Measurements from ENCODE around the gene NOVA1. TPM values are rescaled to one million over a fixed set of nuclear protein-coding genes. Genes with fewer than 3 reads are reported as not detected.

NOVA1 gene
- total and polyA plus RNA-seq, 2 of the 13 experiments (the other 11 are each of a cell fraction or from before 2014, with no cell fraction given): 0.13 TPM

DNA sequence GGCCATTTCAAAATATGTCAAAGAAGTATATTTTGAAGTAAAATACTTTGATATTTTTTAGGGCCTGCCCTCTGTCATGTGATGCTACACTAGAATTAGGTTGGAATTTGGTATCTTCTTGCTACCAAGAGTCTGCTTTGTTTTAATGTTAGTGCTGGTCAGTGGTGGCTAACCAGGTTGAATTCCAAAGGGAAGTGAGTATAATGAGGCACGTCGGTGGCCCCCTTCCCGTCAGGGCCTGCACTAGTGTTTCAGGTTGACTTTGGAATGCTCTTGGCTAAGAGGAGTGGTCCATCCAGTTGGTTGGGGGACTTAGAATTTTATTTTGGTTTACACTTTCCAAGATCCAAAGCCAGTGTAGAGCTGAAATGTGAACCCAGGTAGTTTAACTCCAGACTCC, 185.4 kb downstream of the NOVA1 start:
- no peaks in the 10 kb centered on the region for H3K27me3 ChIP-seq (ENCODE audit: control insufficient read depth in 1 of 2, insufficient read depth in 2 of 2, low read length in 2 of 2)
- no TSS peak for BruUV-seq (replicated peaks)
- no peak for DNase-seq (ENCODE audit: low spot score)
- H3K9me3 ChIP-seq (ENCODE audit: low read length): peaks cover 94% of the 10 kb centered on the region
- TF ChIP-seq ATF7 (IDR thresholded peaks at IDR 0.05) (peak; percentile 83; the same call in 1 of the 2 replicates), ATF7 (CRISPR knock-in tag; IDR thresholded peaks at IDR 0.05) (no peak), ZBTB42 (CRISPR knock-in tag; IDR thresholded peaks at IDR 0.05) (no peak), ZNF549 (CRISPR knock-in tag; IDR thresholded peaks at IDR 0.05) (no peak), POLR2A (IDR thresholded peaks at IDR 0.05; ENCODE audit: insufficient read depth in 1 of 2, low read depth in 2 of 2, low read length in 2 of 2) (no peak)
- no peak overlapping the region for H3K27ac ChIP-seq (ENCODE audit: extremely low read length, insufficient read depth, low read length)
- H3K4me1 ChIP-seq (ENCODE audit: insufficient read depth, low read length): no peaks in the 10 kb centered on the region
- no peaks in the 10 kb centered on the region for H4K20me1 ChIP-seq (ENCODE audit: insufficient read depth, low read length)
- no peak for FAIRE-seq
- CTCF ChIA-PET (ENCODE audit: low intra/inter-chr PET ratio, low total read pairs): no interaction called here
- intact Hi-C loops (cut with micrococcal nuclease; ENCODE audit: unreplicated experiment) (no loop called here), in situ Hi-C loops (cut with HindIII; ENCODE audit: extremely low pct_ligation_motif_present, low pct_unique_long_range_greater_than_20kb) (no loop called here)
- WGBS (ENCODE audit: low lambda C conversion rate): 0% methylated on average over 3 of the region's 3 CpGs
- H2AFZ ChIP-seq (ENCODE audit: low read length): no peak overlapping the region
- H3K36me3 ChIP-seq (replicated peaks in 1 of 2; ENCODE audit: control insufficient read depth in 1 of 2, insufficient read depth in 2 of 2, low read length in 2 of 2): no peaks in the 10 kb centered on the region
- ATAC-seq: no peak
- H3K9ac ChIP-seq (ENCODE audit: insufficient read depth, low read depth, low read length): no peak overlapping the region
- no peak overlapping the region for H3K4me2 ChIP-seq (ENCODE audit: low read depth, low read length)
- no peak overlapping the region for H3K4me3 ChIP-seq (replicated peaks in 1 of 3; ENCODE audit: insufficient read depth in 1 of 3, low read depth in 2 of 3, low read length in 3 of 3)
- H3K79me2 ChIP-seq (ENCODE audit: insufficient read depth, low read length): no peaks in the 10 kb centered on the region
- POLR2A ChIA-PET: no interaction called here

DNA sequence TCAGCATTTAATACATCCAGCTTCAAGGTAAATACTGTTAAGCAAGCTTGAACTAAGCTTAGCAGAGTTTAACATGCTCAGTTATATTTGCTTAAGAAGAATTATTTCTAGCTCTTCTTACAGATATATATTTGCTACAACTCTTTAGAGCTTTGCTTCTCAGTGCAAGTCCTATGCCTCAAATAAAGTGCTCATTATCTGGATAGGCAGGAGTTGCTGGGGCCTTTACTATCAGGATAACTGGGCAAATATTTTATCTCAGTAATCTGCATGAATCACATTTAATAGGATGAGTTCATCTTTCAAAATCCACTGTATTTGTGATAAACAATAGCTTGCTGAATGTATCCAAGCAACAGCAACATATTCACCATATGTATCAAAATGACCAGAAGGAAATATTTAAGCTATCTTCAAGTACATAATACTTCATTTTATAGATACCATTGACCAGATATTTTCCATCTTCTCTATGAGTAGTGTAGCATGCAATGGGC, 187.6 kb downstream of the NOVA1 start:
- no peaks in the 10 kb centered on the region for H3K36me3 ChIP-seq (replicated peaks in 1 of 2; ENCODE audit: control insufficient read depth in 1 of 2, insufficient read depth in 2 of 2, low read length in 2 of 2)
- ChIA-PET POLR2A (no interaction called here), CTCF (ENCODE audit: low intra/inter-chr PET ratio, low total read pairs) (no interaction called here)
- H3K27me3 ChIP-seq (ENCODE audit: control insufficient read depth in 1 of 2, insufficient read depth in 2 of 2, low read length in 2 of 2): no peaks in the 10 kb centered on the region
- no peaks in the 10 kb centered on the region for H3K4me1 ChIP-seq (ENCODE audit: insufficient read depth, low read length)
- in situ Hi-C loops (cut with HindIII; ENCODE audit: extremely low pct_ligation_motif_present, low pct_unique_long_range_greater_than_20kb) (no loop called here), intact Hi-C loops (cut with micrococcal nuclease; ENCODE audit: unreplicated experiment) (no loop called here)
- ATAC-seq (no peak), DNase-seq (ENCODE audit: low spot score) (no peak), FAIRE-seq (no peak)
- no peak overlapping the region for H3K4me2 ChIP-seq (ENCODE audit: low read depth, low read length)
- peaks cover 94% of the 10 kb centered on the region for H3K9me3 ChIP-seq (ENCODE audit: low read length)
- no peak overlapping the region for H3K27ac ChIP-seq (ENCODE audit: extremely low read length, insufficient read depth, low read length)
- H3K79me2 ChIP-seq (ENCODE audit: insufficient read depth, low read length): no peaks in the 10 kb centered on the region
- H3K9ac ChIP-seq (ENCODE audit: insufficient read depth, low read depth, low read length): no peak overlapping the region
- H2AFZ ChIP-seq (ENCODE audit: low read length): no peak overlapping the region
- no peaks in the 10 kb centered on the region for H4K20me1 ChIP-seq (ENCODE audit: insufficient read depth, low read length)
- no peak overlapping the region for H3K4me3 ChIP-seq (replicated peaks in 1 of 3; ENCODE audit: insufficient read depth in 1 of 3, low read depth in 2 of 3, low read length in 3 of 3)
- BruUV-seq (replicated peaks): no TSS peak
- TF ChIP-seq HDAC1 (CRISPR knock-in tag; IDR thresholded peaks at IDR 0.05) (no peak), GATAD2A (CRISPR knock-in tag; IDR thresholded peaks at IDR 0.05) (no peak), ZFP90 (CRISPR knock-in tag; IDR thresholded peaks at IDR 0.05; ENCODE audit: borderline replicate concordance) (no peak), ZNF263 (CRISPR knock-in tag; IDR thresholded peaks at IDR 0.05) (no peak), CENPX (CRISPR knock-in tag; IDR thresholded peaks at IDR 0.05) (no peak), ZNF367 (CRISPR knock-in tag; IDR thresholded peaks at IDR 0.05; ENCODE audit: borderline replicate concordance) (no peak), NFE2 (CRISPR knock-in tag; IDR thresholded peaks at IDR 0.05) (no peak), ZNF354B (CRISPR knock-in tag; IDR thresholded peaks at IDR 0.05) (no peak), ZIK1 (CRISPR knock-in tag; IDR thresholded peaks at IDR 0.05; ENCODE audit: borderline replicate concordance, low read depth) (no peak)
- TF ChIP-seq, protein P1, sequence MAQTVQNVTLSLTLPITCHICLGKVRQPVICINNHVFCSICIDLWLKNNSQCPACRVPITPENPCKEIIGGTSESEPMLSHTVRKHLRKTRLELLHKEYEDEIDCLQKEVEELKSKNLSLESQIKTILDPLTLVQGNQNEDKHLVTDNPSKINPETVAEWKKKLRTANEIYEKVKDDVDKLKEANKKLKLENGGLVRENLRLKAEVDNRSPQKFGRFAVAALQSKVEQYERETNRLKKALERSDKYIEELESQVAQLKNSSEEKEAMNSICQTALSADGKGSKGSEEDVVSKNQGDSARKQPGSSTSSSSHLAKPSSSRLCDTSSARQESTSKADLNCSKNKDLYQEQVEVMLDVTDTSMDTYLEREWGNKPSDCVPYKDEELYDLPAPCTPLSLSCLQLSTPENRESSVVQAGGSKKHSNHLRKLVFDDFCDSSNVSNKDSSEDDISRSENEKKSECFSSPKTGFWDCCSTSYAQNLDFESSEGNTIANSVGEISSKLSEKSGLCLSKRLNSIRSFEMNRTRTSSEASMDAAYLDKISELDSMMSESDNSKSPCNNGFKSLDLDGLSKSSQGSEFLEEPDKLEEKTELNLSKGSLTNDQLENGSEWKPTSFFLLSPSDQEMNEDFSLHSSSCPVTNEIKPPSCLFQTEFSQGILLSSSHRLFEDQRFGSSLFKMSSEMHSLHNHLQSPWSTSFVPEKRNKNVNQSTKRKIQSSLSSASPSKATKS (CRISPR knock-in tag; IDR thresholded peaks at IDR 0.05): no peak
- TF ChIP-seq, protein P2, sequence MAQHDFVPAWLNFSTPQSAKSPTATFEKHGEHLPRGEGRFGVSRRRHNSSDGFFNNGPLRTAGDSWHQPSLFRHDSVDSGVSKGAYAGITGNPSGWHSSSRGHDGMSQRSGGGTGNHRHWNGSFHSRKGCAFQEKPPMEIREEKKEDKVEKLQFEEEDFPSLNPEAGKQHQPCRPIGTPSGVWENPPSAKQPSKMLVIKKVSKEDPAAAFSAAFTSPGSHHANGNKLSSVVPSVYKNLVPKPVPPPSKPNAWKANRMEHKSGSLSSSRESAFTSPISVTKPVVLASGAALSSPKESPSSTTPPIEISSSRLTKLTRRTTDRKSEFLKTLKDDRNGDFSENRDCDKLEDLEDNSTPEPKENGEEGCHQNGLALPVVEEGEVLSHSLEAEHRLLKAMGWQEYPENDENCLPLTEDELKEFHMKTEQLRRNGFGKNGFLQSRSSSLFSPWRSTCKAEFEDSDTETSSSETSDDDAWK (CRISPR knock-in tag; IDR thresholded peaks at IDR 0.05): no peak
- TF ChIP-seq, protein P3, sequence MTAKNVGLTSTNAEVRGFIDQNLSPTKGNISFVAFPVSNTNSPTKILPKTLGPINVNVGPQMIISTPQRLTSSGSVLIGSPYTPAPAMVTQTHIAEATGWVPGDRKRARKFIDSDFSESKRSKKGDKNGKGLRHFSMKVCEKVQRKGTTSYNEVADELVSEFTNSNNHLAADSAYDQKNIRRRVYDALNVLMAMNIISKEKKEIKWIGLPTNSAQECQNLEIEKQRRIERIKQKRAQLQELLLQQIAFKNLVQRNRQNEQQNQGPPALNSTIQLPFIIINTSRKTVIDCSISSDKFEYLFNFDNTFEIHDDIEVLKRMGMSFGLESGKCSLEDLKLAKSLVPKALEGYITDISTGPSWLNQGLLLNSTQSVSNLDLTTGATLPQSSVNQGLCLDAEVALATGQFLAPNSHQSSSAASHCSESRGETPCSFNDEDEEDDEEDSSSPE (CRISPR knock-in tag; IDR thresholded peaks at IDR 0.05): no peak
